SK-N-SH (cell line): Measurements from ENCODE around the gene MYBBP1A. TPM values are rescaled to one million over a fixed set of nuclear protein-coding genes. Genes with fewer than 3 reads are reported as not detected.

ENCODE experiments used
- CTCF ChIA-PET: fragments of 300-600, 350-600 bp; formaldehyde crosslinking; extraction: SDS; loops from one replicate; lab custom pipeline; 2021; lab: Yijun Ruan, JAX
- POLR2A ChIA-PET: fragments of 350-600 bp; sonication (Branson Sonifier 250); formaldehyde crosslinking; extraction: SDS; loops from one replicate; lab custom pipeline; 2020; ENCODE audit warnings: antibody characterized with exemption, inconsistent platforms; lab: Yijun Ruan, JAX
- DNase-seq: peaks from one replicate; pipeline ENCODE4 v3.0.0; 2012
- H2AFZ ChIP-seq: fragments of 200-600 bp; sonication (generic); 2 replicates; pipeline ENCODE4 v1.8.1; 2016; ENCODE audit warnings: antibody characterized with exemption, mild to moderate bottlenecking, low read depth
- H3F3A ChIP-seq: fragments of 200-600 bp; sonication (generic); replicated peaks from 2 replicates; pipeline ENCODE3; 2016; ENCODE audit warnings: antibody characterized with exemption, mild to moderate bottlenecking; ENCODE audit not compliant: insufficient read depth
- H3K27ac ChIP-seq, 2 experiments: fragments of 200-500 bp in 1 of 2; fragments of 200-600 bp in 1 of 2; sonication (Bioruptor generic) in 1 of 2; sonication (generic), shearing (Covaris generic) in 1 of 2; 2 replicates each; pipeline versions ENCODE4 v1.5.1 to v1.6.1; 2014 to 2016; ENCODE audit warnings: low read depth in 2 of 2, inconsistent platforms in 1 of 2, low read length in 1 of 2, mild to moderate bottlenecking in 1 of 2, mixed read lengths in 1 of 2
- H3K27me3 ChIP-seq: fragments of 200-600 bp; sonication (generic), shearing (Covaris generic); 2 replicates; pipeline ENCODE4 v1.6.1; 2016; ENCODE audit warnings: mixed run types; ENCODE audit not compliant: insufficient read depth
- H3K36me3 ChIP-seq, 2 experiments: fragments of 200-500 bp in 1 of 2; fragments of 200-600 bp in 1 of 2; sonication (Bioruptor generic) in 1 of 2; sonication (generic) in 1 of 2; replicated peaks in 1 of 2; 2 replicates each; pipeline versions ENCODE3 to v1.5.1; 2014 to 2016; ENCODE audit warnings: low read length in 1 of 2, mild to moderate bottlenecking in 1 of 2; ENCODE audit not compliant: insufficient read depth in 2 of 2, control insufficient read depth in 1 of 2
- H3K4me1 ChIP-seq, 2 experiments: fragments of 200-500 bp in 1 of 2; fragments of 200-600 bp in 1 of 2; sonication (Bioruptor generic) in 1 of 2; sonication (generic), shearing (Covaris generic) in 1 of 2; 2 replicates each; pipeline versions ENCODE4 v1.5.1 to v1.6.1; 2014 to 2016; ENCODE audit warnings: low read depth in 1 of 2, low read length in 1 of 2, mixed run types in 1 of 2; ENCODE audit not compliant: insufficient read depth in 2 of 2, control insufficient read depth in 1 of 2
- H3K4me2 ChIP-seq: fragments of 200-600 bp; sonication (generic), shearing (Covaris generic); 2 replicates; pipeline ENCODE4 v1.6.1; 2017; ENCODE audit warnings: mixed run types
- H3K4me3 ChIP-seq, 2 experiments: fragments of 200-500 bp in 1 of 2; fragments of 200-600 bp in 1 of 2; sonication (Bioruptor generic) in 1 of 2; sonication (generic), shearing (Covaris generic) in 1 of 2; 2 replicates each; pipeline versions ENCODE4 v1.5.1 to v1.8.1; 2014 to 2016; ENCODE audit warnings: low read depth in 2 of 2, inconsistent platforms in 1 of 2, low read length in 1 of 2, mild to moderate bottlenecking in 1 of 2, mixed read lengths in 1 of 2, moderate library complexity in 1 of 2
- H3K79me2 ChIP-seq: fragments of 200-600 bp; sonication (generic); 2 replicates; pipeline ENCODE4 v1.8.1; 2017; ENCODE audit warnings: mild to moderate bottlenecking; ENCODE audit not compliant: insufficient read depth
- H3K9ac ChIP-seq: fragments of 200-600 bp; sonication (generic); 2 replicates; pipeline ENCODE4 v1.6.1; 2017; ENCODE audit warnings: mixed run types
- H3K9me2 ChIP-seq: fragments of 200-600 bp; sonication (generic); 2 replicates; pipeline ENCODE4 v1.6.1; 2017; ENCODE audit warnings: mixed run types
- H3K9me3 ChIP-seq: fragments of 200-600 bp; sonication (generic); 2 replicates; pipeline ENCODE4 v1.6.1; 2017; ENCODE audit warnings: mixed run types, mild to moderate bottlenecking, moderate library complexity
- H4K20me1 ChIP-seq: fragments of 200-600 bp; sonication (generic); 2 replicates; pipeline ENCODE4 v1.6.1; 2017; ENCODE audit warnings: mild to moderate bottlenecking, mixed run types; ENCODE audit not compliant: insufficient read depth
- CHD2 ChIP-seq: fragments of 150-350 bp; IDR thresholded peaks from 2 replicates; pipeline ENCODE4 v1.6.1; 2018; ENCODE audit warnings: low read length; ENCODE audit not compliant: partially characterized antibody
- NFIC ChIP-seq: IDR thresholded peaks from 2 replicates; pipeline ENCODE4 v1.4.0; 2012; ENCODE audit warnings: borderline replicate concordance
- RAD21 ChIP-seq: IDR thresholded peaks from 2 replicates; pipeline ENCODE4 v1.6.1; 2012; ENCODE audit warnings: mild to moderate bottlenecking, low read length
- RXRA ChIP-seq: IDR thresholded peaks from 2 replicates; pipeline ENCODE4 v1.4.0; 2012; ENCODE audit warnings: low read depth, mild to moderate bottlenecking, borderline replicate concordance
- SIN3A ChIP-seq: IDR thresholded peaks from 2 replicates; pipeline ENCODE4 v1.6.1; 2012; ENCODE audit warnings: low read depth, mild to moderate bottlenecking, low read length, moderate library complexity, borderline replicate concordance
- SMC3 ChIP-seq: IDR thresholded peaks from 2 replicates; pipeline ENCODE4 v1.6.1; 2012; ENCODE audit warnings: low read depth, low read length, improper control_type of control experiment
- YY1 ChIP-seq: IDR thresholded peaks from 2 replicates; pipeline ENCODE4 v1.4.0; 2012; ENCODE audit warnings: low read depth, mild to moderate bottlenecking
- WGBS: methylation state at CpG from one replicate; pipeline ENCODE4 v1.1.6; 2017; ENCODE audit warnings: low lambda C conversion rate; 5-methylcytosine and 5-hydroxymethylcytosine counted together
- polyA plus RNA-seq, 3 experiments: library from polyadenylated mRNA; depleted of rRNA; stranded (reverse); fragments of >200 nt; gene quantifications; 2 replicates each; pipeline ENCODE4 v1.2.3, GENCODE V29; 2012
- TF ChIP-seq, protein P1 (sequence below): IDR thresholded peaks from 2 replicates; pipeline ENCODE4 v1.4.0; 2012; ENCODE audit warnings: low read depth
- TF ChIP-seq, protein P2 (sequence below): IDR thresholded peaks from 2 replicates; pipeline ENCODE4; 2012
- TF ChIP-seq, protein P3 (sequence below): IDR thresholded peaks from 2 replicates; pipeline ENCODE4 v1.6.1; 2012; ENCODE audit warnings: mild to moderate bottlenecking, low read depth, low read length, moderate library complexity

MYBBP1A gene
- polyA plus RNA-seq, 1 of the 3 experiments (the other 2 are of a cell fraction): 93.0 TPM

DNA sequence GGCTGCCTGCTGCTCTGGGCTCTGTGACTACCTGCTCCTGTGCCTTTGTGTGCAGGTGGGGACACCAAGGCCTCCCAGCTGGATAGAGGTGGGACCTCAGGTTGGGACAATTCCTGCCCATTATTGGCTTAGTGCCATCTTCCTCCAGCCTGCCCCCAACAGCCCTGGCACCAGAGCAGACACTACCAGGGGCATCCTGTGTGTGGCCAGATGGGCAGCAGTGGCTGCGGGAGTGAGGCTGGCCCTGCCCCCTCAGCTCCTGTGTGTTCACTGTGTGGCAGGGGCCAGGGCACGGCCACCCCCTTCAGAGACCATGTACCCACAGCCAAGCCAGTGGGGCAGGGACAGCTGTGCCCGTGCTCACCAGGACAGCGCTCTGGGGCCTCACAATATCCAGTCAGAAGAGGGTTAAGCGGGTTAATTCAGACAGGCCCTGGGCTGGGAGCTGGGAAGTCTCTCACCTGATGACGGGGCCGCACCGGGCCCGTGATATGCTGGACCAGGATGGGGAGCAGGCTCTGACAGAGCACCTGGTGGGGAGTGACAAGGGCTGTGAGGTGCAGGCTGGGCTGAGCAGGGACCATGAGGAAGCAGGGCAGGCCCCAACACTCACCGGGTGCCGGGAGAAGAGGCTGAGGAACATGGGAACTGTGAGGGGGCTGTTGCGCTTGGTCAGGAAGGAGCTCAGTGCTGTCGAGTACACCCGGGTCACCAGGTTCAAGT is 13.0 kb downstream of the MYBBP1A start:
- H3F3A ChIP-seq: no peaks in the 10 kb centered on the region
- no peak for DNase-seq
- H3K9me2 ChIP-seq: no peaks in the 10 kb centered on the region
- 99% methylated on average over 11 of the region's 14 CpGs for WGBS
- no peaks in the 10 kb centered on the region for H3K79me2 ChIP-seq
- no peak overlapping the region for H3K27ac ChIP-seq
- no peaks in the 10 kb centered on the region for H4K20me1 ChIP-seq
- no peaks in the 10 kb centered on the region for H3K27me3 ChIP-seq
- no peak overlapping the region for H3K4me3 ChIP-seq
- H3K36me3 ChIP-seq: peaks cover 11 to 82% of the 10 kb centered on the region in 2 experiments
- H3K4me1 ChIP-seq: peaks cover 0 to 7% of the 10 kb centered on the region in 2 experiments; a peak in 1 of 4 replicates
- CTCF ChIA-PET: interaction anchor here (0.9 to 2.2 kb wide), 5 partner anchors 9 to 121 kb away, joined by 3 to 10 read pairs (median 5); no protein-coding TSS in a partner anchor
- no peak overlapping the region for H2AFZ ChIP-seq
- TF ChIP-seq, protein P1, sequence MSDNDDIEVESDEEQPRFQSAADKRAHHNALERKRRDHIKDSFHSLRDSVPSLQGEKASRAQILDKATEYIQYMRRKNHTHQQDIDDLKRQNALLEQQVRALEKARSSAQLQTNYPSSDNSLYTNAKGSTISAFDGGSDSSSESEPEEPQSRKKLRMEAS: no peak
- no peak for TF ChIP-seq SMC3
- no peak for TF ChIP-seq NFIC
- TF ChIP-seq, all 33 proteins: peak for 0
- no peaks in the 10 kb centered on the region for H3K9me3 ChIP-seq
- H3K4me2 ChIP-seq: no peak overlapping the region
- POLR2A ChIA-PET: no interaction called here
- no peak overlapping the region for H3K9ac ChIP-seq

DNA sequence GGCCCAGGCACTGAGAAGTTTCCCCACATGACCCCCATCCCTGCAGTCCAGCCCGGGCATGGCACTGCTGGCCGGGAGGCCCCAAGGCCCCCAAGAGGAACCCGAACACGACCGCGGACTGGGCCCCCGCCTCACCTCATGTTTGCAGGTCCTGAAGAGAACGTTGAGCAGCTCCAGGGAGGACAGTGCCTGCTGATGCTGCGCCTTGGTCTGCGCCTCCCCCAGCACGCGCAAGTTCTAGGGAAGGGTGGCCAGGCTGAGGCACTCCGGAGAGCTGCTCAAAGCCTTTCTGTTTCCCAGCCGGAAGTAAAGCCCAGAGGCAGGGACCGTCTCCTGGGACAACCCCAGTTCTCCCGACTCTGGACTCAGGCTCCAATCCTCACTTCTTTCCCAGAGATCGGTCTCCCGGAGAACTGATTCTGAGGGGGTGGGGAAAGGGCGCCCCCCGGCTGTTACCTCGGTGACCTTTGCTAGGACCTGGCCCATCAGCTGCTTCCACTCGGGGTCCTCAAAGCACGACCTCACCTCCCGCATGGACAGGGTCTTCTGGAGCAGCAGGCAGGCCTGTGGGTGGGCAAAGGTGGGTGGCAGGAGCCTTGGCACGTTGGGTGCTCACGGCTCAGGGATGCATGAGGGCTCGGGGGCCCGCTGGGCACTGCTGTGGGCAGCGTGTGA is 13.7 kb downstream of the MYBBP1A start:
- no peaks in the 10 kb centered on the region for H3K79me2 ChIP-seq
- TF ChIP-seq RAD21 (0 out of 2 replicates have a peak, but pooled peaks have one; percentile 6), CHD2 (no peak)
- TF ChIP-seq, all 33 proteins: peak for 1
- H3K27me3 ChIP-seq: no peaks in the 10 kb centered on the region
- H3K9ac ChIP-seq: no peak overlapping the region
- no peak overlapping the region for H3K4me2 ChIP-seq
- WGBS: 92% methylated on average over 20 of the region's 29 CpGs
- ChIA-PET POLR2A (no interaction called here), CTCF (interaction anchor here (0.9 to 2.2 kb wide), 5 partner anchors 9 to 121 kb away, joined by 3 to 10 read pairs (median 4); no protein-coding TSS in a partner anchor)
- H3K36me3 ChIP-seq: peaks cover 7 to 79% of the 10 kb centered on the region in 2 experiments
- no peaks in the 10 kb centered on the region for H4K20me1 ChIP-seq
- no peak overlapping the region for H3K4me3 ChIP-seq
- no peak for DNase-seq
- H3F3A ChIP-seq: no peaks in the 10 kb centered on the region
- H3K9me3 ChIP-seq: no peaks in the 10 kb centered on the region
- H3K9me2 ChIP-seq: no peaks in the 10 kb centered on the region
- H3K4me1 ChIP-seq: peaks cover 0 to 7% of the 10 kb centered on the region in 2 experiments; a peak in 1 of 4 replicates
- H2AFZ ChIP-seq: no peak overlapping the region
- no peak overlapping the region for H3K27ac ChIP-seq

DNA sequence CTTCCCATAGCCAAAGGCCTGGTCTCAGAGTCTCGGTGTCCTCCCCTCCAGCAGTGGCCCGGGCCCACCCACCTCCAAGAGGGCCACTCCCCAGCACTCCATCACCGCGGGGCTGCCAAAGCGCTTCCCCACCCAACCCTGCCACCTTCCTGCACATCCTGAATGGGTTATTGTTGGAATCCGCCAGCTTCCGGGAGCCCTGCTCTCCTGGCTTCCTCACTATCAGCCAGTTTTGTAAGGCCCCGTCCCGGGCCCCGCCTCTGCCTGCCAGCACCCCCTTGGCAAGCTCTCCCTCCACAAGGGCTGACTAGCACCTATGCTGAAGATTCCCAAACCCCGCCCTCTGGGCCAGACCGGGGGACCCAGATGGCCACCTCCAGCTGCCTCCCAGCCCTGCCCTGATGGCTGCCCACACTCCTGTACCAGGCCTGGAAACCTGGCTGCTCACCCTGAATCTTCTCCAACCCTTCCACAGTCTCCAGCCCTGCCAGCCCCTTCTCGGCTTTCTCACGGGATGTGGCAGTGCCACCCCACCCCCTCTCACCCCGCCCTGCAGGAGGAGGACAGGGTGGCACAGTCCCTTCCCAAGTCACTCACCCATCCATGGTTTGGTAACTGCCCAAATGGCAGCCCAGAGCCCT is 14.4 kb downstream of the MYBBP1A start:
- no peaks in the 10 kb centered on the region for H3K9me3 ChIP-seq
- no peaks in the 10 kb centered on the region for H3K27me3 ChIP-seq
- H3K4me2 ChIP-seq: no peak overlapping the region
- no peak for TF ChIP-seq YY1
- TF ChIP-seq, protein P2, sequence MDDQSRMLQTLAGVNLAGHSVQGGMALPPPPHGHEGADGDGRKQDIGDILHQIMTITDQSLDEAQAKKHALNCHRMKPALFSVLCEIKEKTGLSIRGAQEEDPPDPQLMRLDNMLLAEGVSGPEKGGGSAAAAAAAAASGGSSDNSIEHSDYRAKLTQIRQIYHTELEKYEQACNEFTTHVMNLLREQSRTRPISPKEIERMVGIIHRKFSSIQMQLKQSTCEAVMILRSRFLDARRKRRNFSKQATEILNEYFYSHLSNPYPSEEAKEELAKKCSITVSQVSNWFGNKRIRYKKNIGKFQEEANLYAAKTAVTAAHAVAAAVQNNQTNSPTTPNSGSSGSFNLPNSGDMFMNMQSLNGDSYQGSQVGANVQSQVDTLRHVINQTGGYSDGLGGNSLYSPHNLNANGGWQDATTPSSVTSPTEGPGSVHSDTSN: no peak
- TF ChIP-seq SIN3A: no peak
- TF ChIP-seq, protein P3, sequence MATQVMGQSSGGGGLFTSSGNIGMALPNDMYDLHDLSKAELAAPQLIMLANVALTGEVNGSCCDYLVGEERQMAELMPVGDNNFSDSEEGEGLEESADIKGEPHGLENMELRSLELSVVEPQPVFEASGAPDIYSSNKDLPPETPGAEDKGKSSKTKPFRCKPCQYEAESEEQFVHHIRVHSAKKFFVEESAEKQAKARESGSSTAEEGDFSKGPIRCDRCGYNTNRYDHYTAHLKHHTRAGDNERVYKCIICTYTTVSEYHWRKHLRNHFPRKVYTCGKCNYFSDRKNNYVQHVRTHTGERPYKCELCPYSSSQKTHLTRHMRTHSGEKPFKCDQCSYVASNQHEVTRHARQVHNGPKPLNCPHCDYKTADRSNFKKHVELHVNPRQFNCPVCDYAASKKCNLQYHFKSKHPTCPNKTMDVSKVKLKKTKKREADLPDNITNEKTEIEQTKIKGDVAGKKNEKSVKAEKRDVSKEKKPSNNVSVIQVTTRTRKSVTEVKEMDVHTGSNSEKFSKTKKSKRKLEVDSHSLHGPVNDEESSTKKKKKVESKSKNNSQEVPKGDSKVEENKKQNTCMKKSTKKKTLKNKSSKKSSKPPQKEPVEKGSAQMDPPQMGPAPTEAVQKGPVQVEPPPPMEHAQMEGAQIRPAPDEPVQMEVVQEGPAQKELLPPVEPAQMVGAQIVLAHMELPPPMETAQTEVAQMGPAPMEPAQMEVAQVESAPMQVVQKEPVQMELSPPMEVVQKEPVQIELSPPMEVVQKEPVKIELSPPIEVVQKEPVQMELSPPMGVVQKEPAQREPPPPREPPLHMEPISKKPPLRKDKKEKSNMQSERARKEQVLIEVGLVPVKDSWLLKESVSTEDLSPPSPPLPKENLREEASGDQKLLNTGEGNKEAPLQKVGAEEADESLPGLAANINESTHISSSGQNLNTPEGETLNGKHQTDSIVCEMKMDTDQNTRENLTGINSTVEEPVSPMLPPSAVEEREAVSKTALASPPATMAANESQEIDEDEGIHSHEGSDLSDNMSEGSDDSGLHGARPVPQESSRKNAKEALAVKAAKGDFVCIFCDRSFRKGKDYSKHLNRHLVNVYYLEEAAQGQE: no peak
- TF ChIP-seq RXRA: no peak
- H3K4me1 ChIP-seq: peaks cover 0 to 7% of the 10 kb centered on the region in 2 experiments; a peak in 1 of 4 replicates
- DNase-seq: no peak
- H3K27ac ChIP-seq: no peak overlapping the region
- CTCF ChIA-PET: interaction anchor here (0.6 to 2.2 kb wide), 5 partner anchors 8 to 120 kb away, joined by 3 to 10 read pairs (median 4); no protein-coding TSS in a partner anchor
- H2AFZ ChIP-seq: no peak overlapping the region
- H3K9ac ChIP-seq: no peak overlapping the region
- H3F3A ChIP-seq: no peaks in the 10 kb centered on the region
- 90% methylated on average over 11 of the region's 15 CpGs for WGBS
- no peak overlapping the region for H3K4me3 ChIP-seq
- POLR2A ChIA-PET: no interaction called here
- no peaks in the 10 kb centered on the region for H4K20me1 ChIP-seq
- peaks cover 3 to 73% of the 10 kb centered on the region in 2 experiments for H3K36me3 ChIP-seq
- H3K79me2 ChIP-seq: no peaks in the 10 kb centered on the region
- no peaks in the 10 kb centered on the region for H3K9me2 ChIP-seq
